ENCODE results near the gene C4orf17.

C4orf17 gene

GRCh38 chr4:99463566-99463965, 47.3 kb upstream of the C4orf17 start:
- no peak for ATAC-seq
- TF ChIP-seq BACH2 (CRISPR knock-in tag; IDR thresholded peaks at IDR 0.05; ENCODE audit: borderline replicate concordance) (no peak), ZFP30 (CRISPR knock-in tag; IDR thresholded peaks at IDR 0.05) (no peak), GLIS3 (CRISPR knock-in tag; IDR thresholded peaks at IDR 0.05) (no peak), CSDC2 (CRISPR knock-in tag; IDR thresholded peaks at IDR 0.05) (no peak)

DNA sequence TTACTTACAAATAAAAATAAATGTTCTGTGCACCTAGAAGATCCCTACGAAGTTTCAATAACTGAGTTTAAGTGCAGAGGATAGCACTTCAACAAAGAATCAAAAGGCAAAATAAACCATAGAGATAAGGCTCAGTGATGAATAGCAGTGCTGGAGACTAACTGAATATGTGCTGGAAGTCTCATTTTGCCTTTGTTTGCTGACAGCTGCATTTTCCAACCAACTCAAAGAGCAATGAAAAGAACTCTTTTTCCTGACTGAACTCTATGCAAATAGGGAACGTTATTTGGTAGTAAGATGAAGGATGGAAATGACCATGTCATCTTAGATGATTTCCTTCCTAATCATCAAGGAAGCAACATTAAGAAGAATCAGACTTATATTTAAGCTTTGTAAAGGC, 42.9 kb upstream of the C4orf17 start:
- TF ChIP-seq GLIS3 (CRISPR knock-in tag; IDR thresholded peaks at IDR 0.05) (no peak), ZFP30 (CRISPR knock-in tag; IDR thresholded peaks at IDR 0.05) (no peak), ZNF8 (CRISPR knock-in tag; IDR thresholded peaks at IDR 0.05) (no peak), CREB5 (CRISPR knock-in tag; IDR thresholded peaks at IDR 0.05; ENCODE audit: low read depth) (no peak), ZNF70 (CRISPR knock-in tag; IDR thresholded peaks at IDR 0.05) (no peak), CSDC2 (CRISPR knock-in tag; IDR thresholded peaks at IDR 0.05) (no peak), ARNTL (CRISPR knock-in tag; IDR thresholded peaks at IDR 0.05; ENCODE audit: borderline replicate concordance, low read depth) (no peak), CSRNP3 (CRISPR knock-in tag; IDR thresholded peaks at IDR 0.05) (no peak), TOX (CRISPR knock-in tag; IDR thresholded peaks at IDR 0.05; ENCODE audit: borderline replicate concordance) (no peak), RARB (CRISPR knock-in tag; IDR thresholded peaks at IDR 0.05) (no peak), PPARA (CRISPR knock-in tag; IDR thresholded peaks at IDR 0.05; ENCODE audit: borderline replicate concordance) (no peak), TCF4 (CRISPR knock-in tag; IDR thresholded peaks at IDR 0.05; ENCODE audit: borderline replicate concordance) (no peak), ISL1 (CRISPR knock-in tag; IDR thresholded peaks at IDR 0.05) (no peak), ZC3H10 (CRISPR knock-in tag; IDR thresholded peaks at IDR 0.05) (no peak), ESRRG (CRISPR knock-in tag; IDR thresholded peaks at IDR 0.05) (no peak), ZFP3 (CRISPR knock-in tag; IDR thresholded peaks at IDR 0.05) (no peak)
- TF ChIP-seq, protein P1, sequence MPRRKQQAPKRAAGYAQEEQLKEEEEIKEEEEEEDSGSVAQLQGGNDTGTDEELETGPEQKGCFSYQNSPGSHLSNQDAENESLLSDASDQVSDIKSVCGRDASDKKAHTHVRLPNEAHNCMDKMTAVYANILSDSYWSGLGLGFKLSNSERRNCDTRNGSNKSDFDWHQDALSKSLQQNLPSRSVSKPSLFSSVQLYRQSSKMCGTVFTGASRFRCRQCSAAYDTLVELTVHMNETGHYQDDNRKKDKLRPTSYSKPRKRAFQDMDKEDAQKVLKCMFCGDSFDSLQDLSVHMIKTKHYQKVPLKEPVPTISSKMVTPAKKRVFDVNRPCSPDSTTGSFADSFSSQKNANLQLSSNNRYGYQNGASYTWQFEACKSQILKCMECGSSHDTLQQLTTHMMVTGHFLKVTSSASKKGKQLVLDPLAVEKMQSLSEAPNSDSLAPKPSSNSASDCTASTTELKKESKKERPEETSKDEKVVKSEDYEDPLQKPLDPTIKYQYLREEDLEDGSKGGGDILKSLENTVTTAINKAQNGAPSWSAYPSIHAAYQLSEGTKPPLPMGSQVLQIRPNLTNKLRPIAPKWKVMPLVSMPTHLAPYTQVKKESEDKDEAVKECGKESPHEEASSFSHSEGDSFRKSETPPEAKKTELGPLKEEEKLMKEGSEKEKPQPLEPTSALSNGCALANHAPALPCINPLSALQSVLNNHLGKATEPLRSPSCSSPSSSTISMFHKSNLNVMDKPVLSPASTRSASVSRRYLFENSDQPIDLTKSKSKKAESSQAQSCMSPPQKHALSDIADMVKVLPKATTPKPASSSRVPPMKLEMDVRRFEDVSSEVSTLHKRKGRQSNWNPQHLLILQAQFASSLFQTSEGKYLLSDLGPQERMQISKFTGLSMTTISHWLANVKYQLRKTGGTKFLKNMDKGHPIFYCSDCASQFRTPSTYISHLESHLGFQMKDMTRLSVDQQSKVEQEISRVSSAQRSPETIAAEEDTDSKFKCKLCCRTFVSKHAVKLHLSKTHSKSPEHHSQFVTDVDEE (CRISPR knock-in tag; IDR thresholded peaks at IDR 0.05): no peak
- TF ChIP-seq, protein P2, sequence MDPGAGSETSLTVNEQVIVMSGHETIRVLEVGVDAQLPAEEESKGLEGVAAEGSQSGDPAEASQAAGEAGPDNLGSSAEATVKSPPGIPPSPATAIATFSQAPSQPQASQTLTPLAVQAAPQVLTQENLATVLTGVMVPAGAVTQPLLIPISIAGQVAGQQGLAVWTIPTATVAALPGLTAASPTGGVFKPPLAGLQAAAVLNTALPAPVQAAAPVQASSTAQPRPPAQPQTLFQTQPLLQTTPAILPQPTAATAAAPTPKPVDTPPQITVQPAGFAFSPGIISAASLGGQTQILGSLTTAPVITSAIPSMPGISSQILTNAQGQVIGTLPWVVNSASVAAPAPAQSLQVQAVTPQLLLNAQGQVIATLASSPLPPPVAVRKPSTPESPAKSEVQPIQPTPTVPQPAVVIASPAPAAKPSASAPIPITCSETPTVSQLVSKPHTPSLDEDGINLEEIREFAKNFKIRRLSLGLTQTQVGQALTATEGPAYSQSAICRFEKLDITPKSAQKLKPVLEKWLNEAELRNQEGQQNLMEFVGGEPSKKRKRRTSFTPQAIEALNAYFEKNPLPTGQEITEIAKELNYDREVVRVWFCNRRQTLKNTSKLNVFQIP (CRISPR knock-in tag; IDR thresholded peaks at IDR 0.05; ENCODE audit: borderline replicate concordance, low read depth): no peak
- no peak for ATAC-seq

GRCh38 chr4:99468889-99469288, 41.9 kb upstream of the C4orf17 start:
- ATAC-seq: no peak
- TF ChIP-seq ISL1 (CRISPR knock-in tag; IDR thresholded peaks at IDR 0.05): no peak
- TF ChIP-seq ZFP30 (CRISPR knock-in tag; IDR thresholded peaks at IDR 0.05): no peak

GRCh38 chr4:99471349-99471748, 39.5 kb upstream of the C4orf17 start:
- TF ChIP-seq TCF4 (CRISPR knock-in tag; IDR thresholded peaks at IDR 0.05; ENCODE audit: borderline replicate concordance): no peak
- TF ChIP-seq ZNF565 (CRISPR knock-in tag; conservative IDR thresholded peaks at IDR 0.05; ENCODE audit: low read depth): no peak
- TF ChIP-seq, protein P2 (CRISPR knock-in tag; IDR thresholded peaks at IDR 0.05; ENCODE audit: borderline replicate concordance, low read depth): no peak
- TF ChIP-seq, protein P3, sequence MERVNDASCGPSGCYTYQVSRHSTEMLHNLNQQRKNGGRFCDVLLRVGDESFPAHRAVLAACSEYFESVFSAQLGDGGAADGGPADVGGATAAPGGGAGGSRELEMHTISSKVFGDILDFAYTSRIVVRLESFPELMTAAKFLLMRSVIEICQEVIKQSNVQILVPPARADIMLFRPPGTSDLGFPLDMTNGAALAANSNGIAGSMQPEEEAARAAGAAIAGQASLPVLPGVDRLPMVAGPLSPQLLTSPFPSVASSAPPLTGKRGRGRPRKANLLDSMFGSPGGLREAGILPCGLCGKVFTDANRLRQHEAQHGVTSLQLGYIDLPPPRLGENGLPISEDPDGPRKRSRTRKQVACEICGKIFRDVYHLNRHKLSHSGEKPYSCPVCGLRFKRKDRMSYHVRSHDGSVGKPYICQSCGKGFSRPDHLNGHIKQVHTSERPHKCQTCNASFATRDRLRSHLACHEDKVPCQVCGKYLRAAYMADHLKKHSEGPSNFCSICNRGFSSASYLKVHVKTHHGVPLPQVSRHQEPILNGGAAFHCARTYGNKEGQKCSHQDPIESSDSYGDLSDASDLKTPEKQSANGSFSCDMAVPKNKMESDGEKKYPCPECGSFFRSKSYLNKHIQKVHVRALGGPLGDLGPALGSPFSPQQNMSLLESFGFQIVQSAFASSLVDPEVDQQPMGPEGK (CRISPR knock-in tag; IDR thresholded peaks at IDR 0.05; ENCODE audit: borderline replicate concordance): no peak
- no peak for TF ChIP-seq ZC3H10 (CRISPR knock-in tag; IDR thresholded peaks at IDR 0.05)
- no peak for TF ChIP-seq OSR1 (CRISPR knock-in tag; IDR thresholded peaks at IDR 0.05)
- no peak for TF ChIP-seq ZFP3 (CRISPR knock-in tag; IDR thresholded peaks at IDR 0.05)
- TF ChIP-seq TOX (CRISPR knock-in tag; IDR thresholded peaks at IDR 0.05; ENCODE audit: borderline replicate concordance): no peak
- no peak for TF ChIP-seq ZNF70 (CRISPR knock-in tag; IDR thresholded peaks at IDR 0.05)
- no peak for ATAC-seq
